Endothelial cell of coronary artery (primary cell): ENCODE measurements around the gene LACTBL1. TPM values are rescaled to one million over a fixed set of nuclear protein-coding genes. Genes with fewer than 3 reads are reported as not detected.

Source experiments
- total RNA-seq: library from RNA; depleted of rRNA; stranded (reverse); fragments of >200 nt; gene quantifications from 2 replicates; pipeline ENCODE4 v1.2.3, GENCODE V29; 2014

LACTBL1 gene
- not detected in 2 replicates for total RNA-seq

GRCh38 chr1:22972760-22973159, at the start of gene LACTBL1:
LACTBL1 (minus strand) TSS chr1:22972866; CDS start chr1:22972316, 550 bp downstream.

GRCh38 chr1:23019094-23019862, 46.6 kb upstream of the LACTBL1 start, which contains the start of gene KDM1A:
KDM1A (plus strand) TSS chr1:23019468; CDS start chr1:23019597, 129 bp downstream.

Other genes with a start within 250 kb of the LACTBL1 start
- not detected in 2 replicates for gene TEX46, start 43.0 kb upstream of the LACTBL1 start, total RNA-seq
- gene KDM1A, start 46.6 kb upstream of the LACTBL1 start, total RNA-seq, result 121 and 153 TPM in 2 replicates
- 53.3 and 60.6 TPM in 2 replicates for gene LUZP1, start 196.0 kb upstream of the LACTBL1 start, total RNA-seq
- gene HTR1D, start 244.6 kb upstream of the LACTBL1 start, total RNA-seq, result 0.09 and 1.5 TPM in 2 replicates